HEK293T (cell line): ENCODE results near the gene DMD.
"Not testable (repeated sequence)": the region's sequence is repeated elsewhere in the genome, so short reads cannot be mapped to it uniquely, and the experiment has no call there.

Experiments used
- CTCF ChIA-PET: fragments of 350-600 bp; formaldehyde crosslinking; extraction: SDS; loops from one replicate; lab custom pipeline; 2021; ENCODE audit warnings: antibody characterized with exemption, inconsistent platforms; lab: Yijun Ruan, JAX
- POLR2A ChIA-PET: fragments of 350-600 bp; formaldehyde crosslinking; extraction: SDS; loops from one replicate; lab custom pipeline; 2020; ENCODE audit warnings: antibody characterized with exemption, inconsistent platforms; lab: Yijun Ruan, JAX
- DNase-seq: peaks from one replicate; pipeline ENCODE4 v3.0.0; 2012; ENCODE audit warnings: mixed read lengths; ENCODE audit errors: extremely low spot score
- ARNT ChIP-seq: fragments of 450-650 bp; IDR thresholded peaks from 2 replicates; pipeline ENCODE4 v1.6.1; 2017; ENCODE audit warnings: mild to moderate bottlenecking
- BHLHE40 ChIP-seq: fragments of 450-650 bp; IDR thresholded peaks from 2 replicates; pipeline ENCODE4 v1.6.1; 2016; ENCODE audit warnings: mild to moderate bottlenecking, moderate library complexity, borderline replicate concordance
- CTBP1 ChIP-seq: fragments of 450-650 bp; IDR thresholded peaks from 2 replicates; pipeline ENCODE4 v1.6.1; 2016; ENCODE audit warnings: borderline replicate concordance
- ELF4 ChIP-seq: fragments of 450-650 bp; IDR thresholded peaks from 2 replicates; pipeline ENCODE4 v1.6.1; 2017; ENCODE audit warnings: antibody characterized with exemption
- FOXA1 ChIP-seq: fragments of 450-650 bp; IDR thresholded peaks from 2 replicates; pipeline ENCODE4 v1.6.1; 2016; ENCODE audit warnings: mild to moderate bottlenecking
- FOXK2 ChIP-seq: fragments of 450-650 bp; IDR thresholded peaks from 2 replicates; pipeline ENCODE4 v1.6.1; 2016; ENCODE audit warnings: mild to moderate bottlenecking
- FOXM1 ChIP-seq: fragments of 450-650 bp; IDR thresholded peaks from 2 replicates; pipeline ENCODE4 v1.6.1; 2017; ENCODE audit warnings: mild to moderate bottlenecking, borderline replicate concordance
- HDGF ChIP-seq: fragments of 450-650 bp; IDR thresholded peaks from 2 replicates; pipeline ENCODE4 v1.6.1; 2017; ENCODE audit warnings: antibody characterized with exemption, borderline replicate concordance
- L3MBTL2 ChIP-seq: fragments of 450-650 bp; conservative IDR thresholded peaks from 2 replicates; pipeline ENCODE4 v1.6.1; 2016; ENCODE audit warnings: mild to moderate bottlenecking
- LEF1 ChIP-seq: fragments of 450-650 bp; IDR thresholded peaks from 2 replicates; pipeline ENCODE4 v1.6.1; 2017; ENCODE audit warnings: mild to moderate bottlenecking, borderline replicate concordance
- NFRKB ChIP-seq: fragments of 450-650 bp; IDR thresholded peaks from 2 replicates; pipeline ENCODE4 v1.6.1; 2016; ENCODE audit warnings: mild to moderate bottlenecking, moderate library complexity
- PKNOX1 ChIP-seq: fragments of 450-650 bp; IDR thresholded peaks from 2 replicates; pipeline ENCODE4 v1.6.1; 2016
- SP1 ChIP-seq: fragments of 450-650 bp; IDR thresholded peaks from 2 replicates; pipeline ENCODE4 v1.6.1; 2017
- SUZ12 ChIP-seq: fragments of 450-650 bp; IDR thresholded peaks from 2 replicates; pipeline ENCODE4 v1.6.1; 2016; ENCODE audit warnings: mild to moderate bottlenecking
- TARDBP ChIP-seq: fragments of 450-650 bp; IDR thresholded peaks from 2 replicates; pipeline ENCODE4 v1.6.1; 2016
- ZNF384 ChIP-seq: fragments of 450-650 bp; IDR thresholded peaks from 2 replicates; pipeline ENCODE4 v1.6.1; 2016

The DMD gene

GRCh38 chrX:31500921-31501320 lies 1710.4 kb downstream of the DMD start:
- no peak for DNase-seq
- POLR2A ChIA-PET = no interaction called here
- CTCF ChIA-PET = interaction anchor here (0.7 kb wide), 1 partner anchor 462 kb away, joined by 3 read pairs; no protein-coding TSS in a partner anchor
- no peak for TF ChIP-seq SP1
- TF ChIP-seq BHLHE40 = no peak
- TF ChIP-seq ELF4 = no peak
- no peak for TF ChIP-seq FOXM1
- no peak for TF ChIP-seq ARNT

- DNase-seq = no peak
- no peak for TF ChIP-seq SUZ12
- ChIA-PET POLR2A (no interaction called here), CTCF (no interaction called here)
Measured at GRCh38 chrX:31499109-31499508, 1712.2 kb downstream of the DMD start.

- ChIA-PET CTCF (no interaction called here), POLR2A (no interaction called here)
- TF ChIP-seq ARNT = no peak
- TF ChIP-seq NFRKB = no peak
- TF ChIP-seq CTBP1 = no peak
- no peak for TF ChIP-seq ZNF384
- no peak for TF ChIP-seq PKNOX1
- TF ChIP-seq FOXM1 = no peak
- no peak for TF ChIP-seq FOXK2
- TF ChIP-seq L3MBTL2 = no peak
- no peak for TF ChIP-seq FOXA1
- TF ChIP-seq SP1 = no peak
- TF ChIP-seq TARDBP = no peak
- TF ChIP-seq SUZ12 = no peak
- no peak for TF ChIP-seq HDGF
- no peak for TF ChIP-seq ELF4
- TF ChIP-seq BHLHE40 = no peak
- no peak for DNase-seq
Measured at GRCh38 chrX:31497086-31497485, 1714.3 kb downstream of the DMD start.

- ChIA-PET CTCF (no interaction called here), POLR2A (no interaction called here)
- DNase-seq = no peak
- TF ChIP-seq FOXM1 (no peak), ELF4 (no peak), FOXA1 (no peak), PKNOX1 (no peak), ARNT (no peak), CTBP1 (no peak), TARDBP (no peak), ZNF384 (no peak), LEF1 (no peak)
Measured at GRCh38 chrX:31487951-31488350, 1723.4 kb downstream of the DMD start.

- CTCF ChIA-PET = no interaction called here
- TF ChIP-seq L3MBTL2 = no peak
- no peak for TF ChIP-seq ELF4
- TF ChIP-seq SUZ12 = no peak
- no peak for TF ChIP-seq PKNOX1
- no peak for DNase-seq
- POLR2A ChIA-PET = no interaction called here
Measured at GRCh38 chrX:31483336-31483735, 1728.0 kb downstream of the DMD start.

- CTCF ChIA-PET = no interaction called here
- POLR2A ChIA-PET = no interaction called here
- DNase-seq = no peak
- TF ChIP-seq NFRKB (no peak), PKNOX1 (no peak), HDGF (no peak), BHLHE40 (no peak), ELF4 (no peak), LEF1 (no peak), TARDBP (no peak), SP1 (no peak), SUZ12 (no peak), FOXA1 (no peak), FOXK2 (no peak)
Measured at GRCh38 chrX:31480696-31481095, 1730.7 kb downstream of the DMD start.

- ChIA-PET CTCF (no interaction called here), POLR2A (no interaction called here)
- no peak for DNase-seq
- TF ChIP-seq HDGF = no peak
- TF ChIP-seq FOXK2 = no peak
- TF ChIP-seq LEF1 = no peak
Measured at GRCh38 chrX:31471229-31471628, 1740.1 kb downstream of the DMD start.

- DNase-seq, CTCF ChIA-PET, POLR2A ChIA-PET: not testable (repeated sequence)
Measured at GRCh38 chrX:31470753-31471152, 1740.6 kb downstream of the DMD start.
